Coronary artery (tissue), 2 donors: Measurements from ENCODE around the gene EIF3F.
A peak's percentile ranks its signal among the peaks of the same experiment; 100 is the strongest.

Source experiments
- DNase-seq: peaks from one replicate; pipeline ENCODE4 v3.0.0-alpha.2; 2017; ENCODE audit warnings: low spot score
- H3K27ac ChIP-seq, 2 donors: fragments of 200-600 bp; sonication (generic); one replicate each; pipeline ENCODE4 v1.5.1; 2016 to 2019
- H3K4me3 ChIP-seq: fragments of 200-600 bp; sonication (generic); 2 replicates; pipeline ENCODE4 v1.5.1; 2016; ENCODE audit warnings: mild to moderate bottlenecking, moderate library complexity
- CTCF ChIP-seq: fragments of 200-600 bp; sonication (generic); IDR thresholded peaks from one replicate; pipeline ENCODE4 v1.5.1; 2019; ENCODE audit warnings: antibody characterized with exemption

The EIF3F gene

GRCh38 chr11:8034604-8035190 is 47.6 kb downstream of the EIF3F start:
- DNase-seq: peak; percentile 60
- Histone ChIP-seq H3K4me3 (no peak overlapping the region), H3K27ac (peak overlapping the region in 1 of 2 donors; percentile 58)
- no peak for TF ChIP-seq CTCF

- DNase-seq: peak; percentile 82
- TF ChIP-seq CTCF: no peak
- Histone ChIP-seq H3K27ac (peak overlapping the region in 1 of 2 donors; percentile 54), H3K4me3 (no peak overlapping the region)
These were observed 48.2 kb downstream of the EIF3F start for GRCh38 chr11:8035200-8035855.

- Histone ChIP-seq H3K27ac (peak overlapping the region in 1 of 2 donors; percentile 33), H3K4me3 (no peak overlapping the region)
- no peak for TF ChIP-seq CTCF
- DNase-seq: no peak
These were observed 49.1 kb downstream of the EIF3F start for GRCh38 chr11:8036002-8036802.

GRCh38 chr11:8036986-8037385 is 49.8 kb downstream of the EIF3F start:
- Histone ChIP-seq H3K27ac (no peak overlapping the region), H3K4me3 (no peak overlapping the region)

GRCh38 chr11:8038393-8038792 is 51.3 kb downstream of the EIF3F start:
- no peak overlapping the region for H3K4me3 ChIP-seq
- TF ChIP-seq CTCF: no peak
- H3K27ac ChIP-seq: no peak overlapping the region
- peak; percentile 35 for DNase-seq

More at GRCh38 chr11:8036986-8037385, 49.8 kb downstream of the EIF3F start:
- peak; percentile 65 for DNase-seq
- no peak for TF ChIP-seq CTCF

- Histone ChIP-seq H3K4me3 (no peak overlapping the region), H3K27ac (no peak overlapping the region)
- TF ChIP-seq CTCF: no peak
- DNase-seq: peak; percentile 62
These were observed 51.8 kb downstream of the EIF3F start for GRCh38 chr11:8038811-8039529.
